GM19452 (cell line): ENCODE data around the gene EIF4G2.

Experiments used
- ATAC-seq: cut with Tn5 transposase; IDR thresholded peaks from one replicate; pipeline ENCODE4 v1.9.1; 2021; ENCODE audit not compliant: unreplicated experiment

EIF4G2 gene

GRCh38 chr11:10777806-10778205 is 30.9 kb downstream of the EIF4G2 start:
- no peak for ATAC-seq

GRCh38 chr11:10777393-10777793 is 31.3 kb downstream of the EIF4G2 start:
- ATAC-seq: no peak

- ATAC-seq: no peak
Observed at GRCh38 chr11:10774811-10775210, 33.9 kb downstream of the EIF4G2 start.

DNA sequence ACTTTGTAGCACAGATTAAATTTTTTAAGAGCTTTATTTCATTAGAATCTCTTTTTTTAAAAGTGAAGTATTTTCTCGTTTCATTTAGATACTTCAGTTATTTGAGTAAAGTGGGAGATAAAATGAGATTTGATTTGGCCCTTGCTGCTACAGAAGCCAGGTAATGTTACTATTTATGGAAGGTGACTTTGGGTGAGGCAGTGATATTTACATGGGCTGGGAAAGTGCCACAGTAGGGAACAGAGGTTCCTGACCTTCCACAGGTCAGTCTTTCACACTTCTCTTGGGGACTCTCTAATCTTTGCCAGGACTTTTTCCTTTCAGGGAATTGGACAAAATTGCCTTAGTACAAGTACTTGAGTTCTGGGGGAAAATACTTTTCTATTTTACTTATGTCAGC is 37.3 kb downstream of the EIF4G2 start:
- ATAC-seq: no peak

GRCh38 chr11:10770626-10771254 is 38.0 kb downstream of the EIF4G2 start:
- no peak for ATAC-seq

DNA sequence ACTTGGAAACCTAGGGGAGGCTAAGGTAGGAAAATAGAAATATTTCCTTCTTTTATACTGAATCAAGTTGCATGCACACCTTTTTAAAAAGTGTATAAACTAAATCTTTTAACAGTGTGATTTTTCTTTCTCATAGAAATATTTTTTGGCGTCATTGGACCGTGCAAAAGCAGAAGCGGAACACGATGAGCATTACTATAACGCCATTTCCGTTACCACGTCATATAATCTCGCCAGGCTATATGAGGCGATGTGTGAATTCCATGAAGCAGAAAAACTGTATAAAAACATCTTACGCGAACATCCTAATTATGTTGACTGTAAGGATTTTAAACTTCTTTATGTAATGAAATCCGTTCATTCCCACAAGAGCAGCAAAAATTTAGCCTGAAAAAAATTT is 44.3 kb downstream of the EIF4G2 start:
- no peak for ATAC-seq

DNA sequence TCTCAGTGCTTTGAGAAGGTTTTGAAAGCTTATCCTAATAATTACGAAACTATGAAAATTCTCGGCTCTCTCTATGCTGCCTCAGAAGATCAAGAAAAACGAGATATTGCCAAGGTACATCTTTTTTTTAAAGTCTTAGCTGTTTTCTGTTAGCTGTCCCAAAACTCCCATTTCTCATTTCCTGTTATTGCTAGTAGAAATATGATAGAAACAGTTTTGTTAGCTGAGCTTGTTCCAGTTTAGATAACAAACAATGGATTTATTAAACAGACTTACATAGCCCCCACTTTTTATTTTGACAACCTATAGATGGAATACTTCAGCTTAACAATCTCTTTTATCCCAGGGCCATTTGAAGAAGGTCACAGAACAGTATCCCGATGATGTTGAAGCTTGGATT is 45.0 kb downstream of the EIF4G2 start:
- no peak for ATAC-seq

- peak; percentile 80 for ATAC-seq
Observed at GRCh38 chr11:10762913-10763421, 45.8 kb downstream of the EIF4G2 start.

GRCh38 chr11:10762185-10762584 is 46.5 kb downstream of the EIF4G2 start:
- peak; percentile 66 for ATAC-seq

- no peak for ATAC-seq
Observed at GRCh38 chr11:10761085-10761698, 47.5 kb downstream of the EIF4G2 start.

GRCh38 chr11:10758957-10759356 is 49.8 kb downstream of the EIF4G2 start:
- ATAC-seq: no peak

- ATAC-seq: no peak
Observed at GRCh38 chr11:10752486-10752885, 56.2 kb downstream of the EIF4G2 start.

DNA sequence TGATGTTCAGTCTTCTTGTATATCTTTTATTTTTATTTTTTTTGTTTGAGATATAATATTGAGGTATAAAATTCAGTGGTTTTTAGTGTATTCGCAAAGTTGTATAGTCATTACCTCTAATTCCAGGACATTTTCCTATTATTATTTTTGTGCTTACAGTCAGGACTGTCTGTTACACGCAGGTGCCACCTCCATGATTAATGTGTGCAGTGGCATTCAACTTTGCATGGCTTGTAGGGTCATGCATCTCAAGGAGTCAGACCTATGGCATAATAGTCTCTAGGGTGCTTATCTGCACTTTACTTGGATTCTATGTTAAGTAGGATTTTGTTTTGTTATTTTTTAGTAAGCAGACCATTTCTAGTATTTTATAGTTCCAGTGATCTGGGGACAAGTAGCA is 56.7 kb downstream of the EIF4G2 start:
- no peak for ATAC-seq

GRCh38 chr11:10751581-10751940 is 57.2 kb downstream of the EIF4G2 start:
- no peak for ATAC-seq

DNA sequence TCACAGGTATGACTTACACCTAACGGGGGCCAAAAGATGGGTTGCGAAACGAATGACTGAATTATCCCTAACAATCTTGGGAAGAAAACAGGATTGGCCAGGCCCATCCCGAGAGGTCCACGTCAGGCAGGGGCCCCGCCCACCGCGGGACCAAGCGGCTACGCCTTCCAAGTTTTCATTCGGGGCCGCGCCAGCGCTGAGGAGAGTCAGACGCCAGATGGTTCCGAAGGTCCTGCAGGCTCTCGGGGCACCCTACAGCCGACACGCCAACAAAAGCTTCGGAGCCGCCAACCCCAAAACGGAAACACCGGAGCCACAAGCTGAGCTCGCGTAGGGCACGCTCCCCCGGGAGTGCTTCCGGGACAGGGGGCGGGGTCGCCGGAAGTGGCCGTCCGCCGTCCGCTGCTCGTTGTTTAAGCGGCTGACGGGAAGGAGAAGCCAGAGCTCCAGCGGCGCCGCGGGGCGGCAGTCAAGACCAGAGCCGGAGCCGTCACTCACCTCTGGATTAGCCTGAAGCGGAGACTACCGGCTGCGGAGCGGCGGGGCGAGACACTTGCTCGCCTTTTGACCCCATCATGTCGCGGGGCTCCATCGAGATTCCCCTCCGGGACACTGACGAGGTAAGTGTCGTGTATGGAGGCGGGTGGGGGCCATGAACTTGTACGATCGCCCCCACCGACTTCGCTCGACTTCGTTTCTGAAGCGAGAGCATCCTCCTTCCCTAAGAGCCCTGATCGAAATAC is 57.7 kb downstream of the EIF4G2 start, which contains the start of gene CTR9:
Gene CTR9 (plus strand): TSS at position 409 of the 743 bp plus-strand sequence. CDS start 167 bp downstream, at position 576.
- peak; percentile 94 for ATAC-seq

DNA sequence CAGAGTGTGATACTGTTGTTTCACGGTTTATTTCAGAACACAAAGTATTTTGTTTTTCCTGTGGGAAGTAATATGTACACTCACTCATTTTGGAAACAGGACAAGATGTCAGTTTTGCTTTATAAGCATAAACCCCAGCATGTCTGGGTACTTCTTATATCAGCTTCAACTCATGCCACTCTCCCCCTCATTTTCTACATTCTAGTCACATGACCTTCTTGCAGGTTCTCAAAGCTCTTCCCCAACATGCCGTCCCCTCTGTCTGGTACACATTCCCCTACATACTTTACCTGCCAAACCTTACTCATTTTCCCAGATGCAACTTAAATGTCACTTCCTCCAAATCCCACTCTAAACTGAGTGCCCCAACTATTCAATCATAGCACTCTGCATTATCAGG is 59.2 kb downstream of the EIF4G2 start:
- no peak for ATAC-seq

DNA sequence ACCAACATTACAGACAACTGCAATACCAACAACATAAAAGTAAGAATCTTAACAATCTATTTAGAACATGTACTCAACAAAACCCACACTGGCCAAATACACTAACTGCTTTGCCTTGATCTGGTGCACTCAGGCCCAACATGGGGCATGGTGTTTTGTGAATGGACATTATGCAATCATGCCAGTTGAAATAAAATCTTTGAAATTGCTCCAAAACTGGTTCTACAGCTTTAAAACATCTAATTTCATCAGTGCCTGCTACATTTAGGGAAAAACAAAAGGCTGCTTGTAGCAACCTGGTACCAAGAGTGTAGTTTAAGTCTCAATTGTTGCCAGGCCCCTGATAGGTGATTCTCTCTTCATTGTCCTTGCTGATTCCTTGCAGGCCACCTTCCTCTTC is 61.0 kb downstream of the EIF4G2 start:
- ATAC-seq: no peak
